Activated T-cell treated with anti-CD3 and anti-CD28 coated beads, Interleukin-2, amount 50 U/mL, for 4 hours (primary cell): ENCODE results near the gene SPDL1. TPM values are rescaled to one million over a fixed set of nuclear protein-coding genes. Genes with fewer than 3 reads are reported as not detected.

Experiments used
- ATAC-seq, 2 donors: fragments of 200-7000 bp; cut with Tn5 transposase; one replicate each; pipeline ENCODE4 v1.10.0; 2021
- DNase-seq: peaks from one replicate; pipeline ENCODE4 v3.0.0-alpha.2; 2020
- H3K27me3 Mint-ChIP-seq: one replicate; pipeline ENCODE4 v1.8.0; 2021; ENCODE audit warnings: low read depth, mixed read lengths
- H3K36me3 Mint-ChIP-seq: one replicate; pipeline ENCODE4 v1.8.0; 2022; ENCODE audit warnings: mixed read lengths; ENCODE audit not compliant: insufficient read depth
- H3K4me1 Mint-ChIP-seq: one replicate; pipeline ENCODE4 v1.8.0; 2021; ENCODE audit warnings: low read depth, mixed read lengths
- H3K4me3 Mint-ChIP-seq: one replicate; pipeline ENCODE4 v1.8.0; 2021; ENCODE audit warnings: mild to moderate bottlenecking, moderate library complexity, mixed read lengths
- H3K9me3 Mint-ChIP-seq: one replicate; pipeline ENCODE4 v1.8.0; 2021; ENCODE audit warnings: mixed read lengths
- total RNA-seq, 3 donors: library from RNA; stranded (reverse); gene quantifications; one replicate each; pipeline ENCODE4 v1.2.1, GENCODE V29; 2021

Gene SPDL1
- total RNA-seq, 3 donors from 2014 or later: 19.1 to 22.3 (median 21.3) TPM

DNA sequence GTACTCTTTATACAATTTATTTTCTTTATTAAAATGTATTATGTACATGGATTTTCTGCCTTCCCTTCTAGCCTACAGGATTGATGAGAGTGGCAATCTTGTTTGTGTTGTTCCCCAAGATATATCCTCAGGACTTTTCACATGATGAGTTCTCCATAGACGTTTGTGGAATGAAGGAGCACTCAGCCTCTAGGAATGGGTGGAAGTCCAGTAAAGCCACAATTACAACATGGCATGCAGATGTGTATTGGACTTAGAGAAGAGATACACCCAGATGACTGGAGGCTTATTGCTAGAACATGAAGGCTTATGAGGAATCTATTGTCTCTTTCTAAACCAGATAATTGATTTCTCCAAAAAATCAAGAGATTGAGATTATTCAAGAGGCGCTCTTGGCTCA lies 45.3 kb downstream of the SPDL1 start:
- H3K27me3 Mint-ChIP-seq: peaks cover 7% of the 10 kb centered on the region
- no peak for ATAC-seq
- H3K9me3 Mint-ChIP-seq: peaks cover 4% of the 10 kb centered on the region
- peaks cover 3% of the 10 kb centered on the region for H3K4me1 Mint-ChIP-seq
- no peak for DNase-seq
- H3K36me3 Mint-ChIP-seq: no peaks in the 10 kb centered on the region
- no peak overlapping the region for H3K4me3 Mint-ChIP-seq

DNA sequence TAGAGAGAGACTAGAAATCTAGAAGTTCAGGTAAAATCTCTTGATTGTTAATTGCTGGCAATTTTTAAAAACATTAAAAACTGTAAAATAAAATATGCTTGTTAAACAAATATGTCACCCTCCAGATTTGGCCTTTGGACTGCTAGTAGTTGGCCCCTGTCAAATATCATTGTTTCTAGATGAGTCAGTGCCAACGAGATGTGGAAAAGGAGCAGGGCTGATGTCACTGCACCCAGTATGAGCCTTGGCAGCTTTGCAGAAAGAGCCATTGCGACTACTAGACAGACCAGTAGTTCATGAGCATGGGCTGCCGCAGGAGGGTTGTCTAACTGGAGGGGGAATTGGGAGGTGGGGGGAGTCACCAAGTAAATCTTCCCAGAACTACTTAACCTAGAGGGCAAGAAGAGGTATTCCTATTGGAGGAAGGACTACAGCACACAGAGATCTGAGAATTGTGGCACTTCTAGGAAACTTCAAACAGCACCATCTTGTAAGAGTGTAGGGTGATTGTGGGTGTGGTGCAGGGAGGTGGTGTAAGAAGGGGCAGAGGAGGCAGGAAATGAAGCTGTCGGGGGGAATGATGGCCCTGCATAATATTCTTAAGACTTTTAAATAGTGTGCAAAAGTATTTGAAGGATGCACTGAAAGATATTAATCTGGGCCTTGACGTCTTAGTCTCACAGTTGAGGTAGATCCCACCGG lies 46.4 kb downstream of the SPDL1 start:
- no peak for DNase-seq
- no peak for ATAC-seq
- Mint-ChIP-seq H3K4me1 (no peaks in the 10 kb centered on the region), H3K9me3 (peaks cover 8% of the 10 kb centered on the region), H3K36me3 (no peaks in the 10 kb centered on the region), H3K4me3 (no peak overlapping the region), H3K27me3 (peaks cover 6% of the 10 kb centered on the region)

DNA sequence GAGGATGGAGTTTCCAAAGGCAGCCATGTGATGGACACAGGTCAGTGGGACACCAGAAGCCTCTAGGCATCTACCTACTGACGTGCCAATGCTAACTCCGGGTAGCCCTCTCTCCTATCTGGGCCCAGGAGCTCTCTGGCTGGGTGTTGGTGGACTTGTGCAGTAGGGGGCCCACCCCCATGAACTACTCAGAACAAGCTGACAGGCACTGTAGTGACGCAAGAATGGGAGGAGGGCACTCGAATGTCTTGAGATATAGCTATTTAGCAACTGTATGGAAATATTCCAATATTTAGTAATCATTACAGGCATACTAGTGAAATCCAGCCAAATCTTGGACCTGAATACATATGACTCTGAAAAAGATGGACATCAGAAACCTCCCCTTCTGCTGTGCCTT lies 47.8 kb downstream of the SPDL1 start:
- ATAC-seq (no peak), DNase-seq (no peak)
- Mint-ChIP-seq H3K36me3 (no peaks in the 10 kb centered on the region), H3K27me3 (peaks cover 4% of the 10 kb centered on the region), H3K4me1 (peaks cover 2% of the 10 kb centered on the region), H3K9me3 (peaks cover 5% of the 10 kb centered on the region), H3K4me3 (no peak overlapping the region)

DNA sequence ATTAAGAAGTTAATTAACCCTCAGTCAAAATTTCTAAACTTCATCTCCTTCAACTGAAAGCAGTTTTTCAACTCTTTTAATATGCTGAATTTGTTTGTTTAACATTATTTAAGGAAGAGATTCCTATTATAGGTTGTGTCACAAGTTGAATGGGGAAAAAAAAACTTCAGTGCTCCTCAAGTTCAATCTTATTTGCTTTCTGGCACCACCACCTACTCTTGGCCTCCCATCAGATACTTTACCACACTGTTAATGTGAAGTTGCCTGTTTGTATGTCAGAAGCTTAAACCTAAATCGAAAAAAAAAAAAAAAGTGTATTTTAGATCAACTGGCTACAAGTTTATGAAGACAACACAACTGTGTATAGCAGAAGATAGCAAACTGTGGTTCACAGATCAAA lies 49.4 kb downstream of the SPDL1 start:
- H3K4me1 Mint-ChIP-seq: peaks cover 9% of the 10 kb centered on the region
- H3K9me3 Mint-ChIP-seq: peaks cover 5% of the 10 kb centered on the region
- no peak for ATAC-seq

DNA sequence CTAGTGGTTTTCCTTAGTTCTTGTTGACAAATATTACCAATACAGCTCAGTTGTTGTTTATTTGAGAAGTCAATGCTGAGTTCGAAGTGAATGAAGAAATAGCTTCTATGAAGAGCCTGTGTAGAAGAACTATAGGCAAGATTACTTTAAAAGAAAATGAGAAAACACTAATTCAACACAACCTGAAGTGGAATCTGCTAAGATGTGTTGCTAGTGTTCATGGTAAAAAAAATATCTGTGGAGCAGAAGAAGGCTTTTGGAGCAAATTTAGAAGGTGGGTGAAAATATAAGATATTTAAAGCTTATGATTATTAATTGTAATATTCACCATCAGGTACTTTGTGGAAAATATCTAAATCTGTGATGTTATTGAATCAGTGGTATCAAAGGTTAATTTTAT lies 51.0 kb downstream of the SPDL1 start:
- Mint-ChIP-seq H3K27me3 (peaks cover 4% of the 10 kb centered on the region), H3K4me1 (peaks cover 25% of the 10 kb centered on the region), H3K4me3 (no peak overlapping the region), H3K36me3 (peaks cover 17% of the 10 kb centered on the region), H3K9me3 (peaks cover 5% of the 10 kb centered on the region)
- no peak for DNase-seq
- no peak for ATAC-seq

More for the DNA sequence above, 49.4 kb downstream of the SPDL1 start:
- Mint-ChIP-seq H3K27me3 (peaks cover 4% of the 10 kb centered on the region), H3K4me3 (no peak overlapping the region), H3K36me3 (peaks cover under 1% of the 10 kb centered on the region)
- DNase-seq: no peak

DNA sequence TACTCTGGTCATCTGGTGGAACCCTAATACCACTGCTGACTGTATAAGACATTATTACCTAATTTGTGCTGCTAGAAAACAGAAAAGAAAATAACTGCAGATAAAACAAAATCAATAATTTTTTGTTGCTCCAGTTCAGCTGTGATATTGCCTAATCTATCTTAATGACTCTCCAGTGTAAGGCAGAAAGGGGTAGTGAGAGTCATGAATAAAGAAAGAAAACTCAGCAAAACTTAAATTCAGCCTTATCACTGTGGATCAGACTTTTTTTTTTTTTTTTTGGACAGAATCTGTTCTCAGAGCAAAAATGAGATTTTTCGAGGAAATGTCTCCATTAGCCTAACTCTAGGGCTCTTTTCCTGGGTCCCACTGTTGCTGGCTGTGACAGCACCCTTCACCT lies 52.4 kb downstream of the SPDL1 start:
- Mint-ChIP-seq H3K4me3 (peak overlapping the region; percentile 95), H3K9me3 (peaks cover 5% of the 10 kb centered on the region), H3K27me3 (no peaks in the 10 kb centered on the region), H3K36me3 (peaks cover 22% of the 10 kb centered on the region), H3K4me1 (peaks cover 37% of the 10 kb centered on the region)
- DNase-seq (no peak), ATAC-seq (no peak)

DNA sequence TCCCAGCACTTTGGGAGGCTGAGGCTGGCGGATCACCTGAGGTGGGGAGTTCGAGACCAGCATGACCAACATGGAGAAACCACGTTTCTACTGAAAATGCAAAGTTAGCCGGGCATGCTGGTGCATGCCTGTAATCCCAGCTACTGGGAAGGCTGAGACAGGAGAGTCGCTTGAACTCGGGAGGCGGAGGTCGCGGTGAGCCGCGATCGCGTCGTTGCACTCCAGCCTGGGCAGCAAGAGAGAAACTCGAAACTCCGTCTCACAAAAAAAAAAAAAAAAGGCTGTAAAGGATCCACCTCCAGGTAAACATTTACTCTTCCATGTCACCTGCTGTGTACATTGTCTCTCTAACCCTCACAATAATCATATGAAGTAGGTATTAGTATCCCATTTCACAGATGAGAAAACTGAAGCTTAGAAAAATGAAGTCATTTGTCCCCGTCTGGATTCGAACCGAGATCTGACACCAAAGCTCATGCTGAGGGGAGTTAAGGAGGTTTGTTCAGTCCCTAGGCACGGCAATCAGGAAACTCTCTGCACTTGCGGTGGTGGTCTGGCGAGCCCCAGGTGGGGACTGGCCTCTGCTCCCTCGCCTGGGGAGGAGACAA lies 53.0 kb downstream of the SPDL1 start:
- Mint-ChIP-seq H3K9me3 (peaks cover 5% of the 10 kb centered on the region), H3K27me3 (no peaks in the 10 kb centered on the region), H3K36me3 (peaks cover 22% of the 10 kb centered on the region), H3K4me3 (peak overlapping the region; percentile 95), H3K4me1 (peaks cover 43% of the 10 kb centered on the region)
- no peak for DNase-seq
- no peak for ATAC-seq

DNA sequence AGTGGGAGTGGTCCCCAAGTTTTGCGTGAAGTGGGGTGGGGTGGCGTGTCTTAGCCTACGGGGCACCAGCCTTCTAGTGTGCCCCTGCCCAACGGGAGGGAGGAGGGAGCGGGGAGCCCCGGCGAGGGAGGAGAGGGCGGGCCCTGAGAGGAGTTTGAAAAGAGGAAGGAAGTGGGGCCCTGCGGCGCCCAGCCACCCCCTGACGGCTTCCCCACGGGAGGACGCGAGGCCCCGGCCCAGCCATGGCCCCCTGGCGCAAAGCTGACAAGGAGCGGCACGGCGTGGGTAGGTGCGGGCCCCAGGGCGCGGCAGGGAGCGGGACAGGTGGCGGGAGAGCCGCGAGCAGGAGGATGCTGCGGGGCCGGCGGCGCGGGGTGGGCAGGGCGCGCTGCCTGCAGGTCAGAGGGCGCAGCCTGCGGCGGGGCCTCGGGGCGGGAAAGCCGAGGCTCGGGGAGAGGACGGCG lies 53.5 kb downstream of the SPDL1 start, which contains the start of gene DOCK2:
TSS of gene DOCK2 (plus strand) at position 191 of the 464 bp plus-strand sequence. CDS start at position 243, 52 bp downstream.
- peaks cover 49% of the 10 kb centered on the region for H3K4me1 Mint-ChIP-seq
- ATAC-seq: peak; percentile 81 to 85
- peak; percentile 58 for DNase-seq

DNA sequence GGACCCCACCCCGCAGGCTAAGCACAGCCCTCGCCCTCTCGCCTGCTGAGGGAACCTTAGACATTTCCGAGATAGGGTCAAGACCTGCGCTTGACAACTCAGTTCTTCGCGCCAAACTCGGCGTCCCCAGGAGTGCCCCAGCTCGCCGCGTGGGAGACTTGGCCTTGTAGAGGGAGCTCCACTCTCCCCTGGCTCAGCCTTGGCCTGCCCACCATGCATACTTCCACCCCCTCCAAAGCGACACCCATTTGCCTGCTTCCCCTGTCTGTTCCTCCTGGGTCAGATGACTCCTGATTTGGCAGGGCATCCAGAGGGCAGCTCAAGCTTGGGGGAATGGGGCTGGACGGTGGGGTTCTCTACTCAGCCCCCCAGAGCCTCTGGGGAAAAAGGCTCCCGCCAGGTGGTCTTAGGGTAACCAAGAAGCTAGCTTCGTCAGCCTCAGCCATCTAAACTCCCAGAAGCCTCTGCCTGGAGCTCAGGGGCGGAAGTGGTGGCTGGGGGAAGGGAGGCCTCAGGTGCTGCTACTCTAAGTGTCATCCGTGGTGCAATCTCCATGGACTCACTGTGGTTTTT lies 54.1 kb downstream of the SPDL1 start:
- H3K4me1 Mint-ChIP-seq: peaks cover 52% of the 10 kb centered on the region
- H3K9me3 Mint-ChIP-seq: peaks cover 5% of the 10 kb centered on the region
- peak overlapping the region; percentile 95 for H3K4me3 Mint-ChIP-seq
- peak; percentile 82 to 83 for ATAC-seq
- peak; percentile 62 for DNase-seq
- peaks cover 23% of the 10 kb centered on the region for H3K36me3 Mint-ChIP-seq
- H3K27me3 Mint-ChIP-seq: no peaks in the 10 kb centered on the region

More for the DNA sequence above, 53.5 kb downstream of the SPDL1 start, which contains the start of gene DOCK2:
- H3K36me3 Mint-ChIP-seq: peaks cover 22% of the 10 kb centered on the region
- H3K27me3 Mint-ChIP-seq: no peaks in the 10 kb centered on the region
- H3K4me3 Mint-ChIP-seq: peak within 1 kb of the TSS; percentile 95
- H3K9me3 Mint-ChIP-seq: peaks cover 5% of the 10 kb centered on the region

DNA sequence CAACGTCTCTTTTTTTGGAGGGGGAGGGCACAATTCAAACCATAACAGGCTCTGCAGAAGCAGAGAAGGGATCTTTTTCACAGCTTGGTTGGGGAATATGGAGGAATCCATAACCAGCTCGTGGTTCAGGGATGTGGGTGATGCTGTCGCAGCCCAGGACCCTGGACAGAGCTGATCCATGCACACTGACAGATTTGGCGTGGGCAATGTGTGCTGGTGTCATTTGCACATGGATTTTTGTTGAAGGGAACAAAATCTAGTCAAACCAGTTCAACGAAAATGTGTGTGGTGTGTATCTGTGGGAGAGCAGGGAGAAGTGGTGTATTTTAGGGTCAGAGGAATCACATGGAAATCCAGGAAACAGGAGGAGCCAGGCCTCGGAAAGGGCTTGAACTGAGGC lies 57.7 kb downstream of the SPDL1 start:
- H3K27me3 Mint-ChIP-seq: no peaks in the 10 kb centered on the region
- no peaks in the 10 kb centered on the region for H3K9me3 Mint-ChIP-seq
- H3K36me3 Mint-ChIP-seq: peaks cover 35% of the 10 kb centered on the region

DNA sequence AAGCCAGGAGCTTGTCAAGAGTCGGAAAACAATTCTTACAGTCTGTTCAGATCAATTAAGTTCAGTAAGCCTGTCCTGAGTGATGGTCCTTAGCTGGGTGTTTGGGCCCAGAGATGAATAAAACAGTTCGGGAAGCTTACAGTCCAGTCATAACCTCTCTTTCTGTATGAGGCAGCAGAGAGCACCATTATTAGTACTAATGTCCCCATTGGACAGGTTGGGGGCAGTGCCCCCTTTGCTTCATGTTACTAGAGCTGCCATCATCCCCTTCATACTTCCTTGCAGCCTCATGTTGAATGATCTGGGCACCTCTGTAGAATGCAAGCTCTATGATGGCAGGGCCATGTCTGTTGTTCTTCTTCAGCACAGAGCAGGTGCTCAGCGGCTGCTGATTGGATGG lies 63.3 kb downstream of the SPDL1 start:
- no peak for DNase-seq
- H3K4me1 Mint-ChIP-seq: peaks cover 89% of the 10 kb centered on the region
- H3K9me3 Mint-ChIP-seq: no peaks in the 10 kb centered on the region
- no peak overlapping the region for H3K4me3 Mint-ChIP-seq
- H3K27me3 Mint-ChIP-seq: no peaks in the 10 kb centered on the region
- peaks cover 31% of the 10 kb centered on the region for H3K36me3 Mint-ChIP-seq
- ATAC-seq: no peak

More for the DNA sequence above, 57.7 kb downstream of the SPDL1 start:
- ATAC-seq (no peak), DNase-seq (no peak)
- no peak overlapping the region for H3K4me3 Mint-ChIP-seq
- peaks cover 79% of the 10 kb centered on the region for H3K4me1 Mint-ChIP-seq

DNA sequence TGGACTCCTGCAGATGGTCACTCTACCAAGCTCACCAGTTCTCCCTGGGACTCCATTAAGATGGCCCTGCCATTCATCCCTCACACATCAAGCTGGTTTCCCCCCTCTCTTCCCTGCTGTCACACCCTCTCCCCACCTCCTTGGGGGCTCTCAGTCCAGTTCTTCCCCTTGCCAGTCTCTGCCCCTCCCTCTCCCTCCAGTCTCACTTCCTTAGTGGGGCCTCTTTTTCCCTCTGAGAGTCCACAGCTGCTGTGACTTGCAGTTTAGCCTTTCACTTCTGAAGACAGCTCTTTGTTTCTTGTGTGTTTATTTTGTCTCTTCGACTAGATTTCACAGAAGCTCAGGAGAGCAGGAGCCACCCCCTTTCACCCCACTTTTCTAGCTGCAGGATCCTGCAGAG lies 64.0 kb downstream of the SPDL1 start:
- Mint-ChIP-seq H3K27me3 (no peaks in the 10 kb centered on the region), H3K9me3 (no peaks in the 10 kb centered on the region), H3K4me1 (peaks cover 91% of the 10 kb centered on the region), H3K36me3 (peaks cover 29% of the 10 kb centered on the region), H3K4me3 (no peak overlapping the region)
- no peak for DNase-seq
- ATAC-seq: no peak

DNA sequence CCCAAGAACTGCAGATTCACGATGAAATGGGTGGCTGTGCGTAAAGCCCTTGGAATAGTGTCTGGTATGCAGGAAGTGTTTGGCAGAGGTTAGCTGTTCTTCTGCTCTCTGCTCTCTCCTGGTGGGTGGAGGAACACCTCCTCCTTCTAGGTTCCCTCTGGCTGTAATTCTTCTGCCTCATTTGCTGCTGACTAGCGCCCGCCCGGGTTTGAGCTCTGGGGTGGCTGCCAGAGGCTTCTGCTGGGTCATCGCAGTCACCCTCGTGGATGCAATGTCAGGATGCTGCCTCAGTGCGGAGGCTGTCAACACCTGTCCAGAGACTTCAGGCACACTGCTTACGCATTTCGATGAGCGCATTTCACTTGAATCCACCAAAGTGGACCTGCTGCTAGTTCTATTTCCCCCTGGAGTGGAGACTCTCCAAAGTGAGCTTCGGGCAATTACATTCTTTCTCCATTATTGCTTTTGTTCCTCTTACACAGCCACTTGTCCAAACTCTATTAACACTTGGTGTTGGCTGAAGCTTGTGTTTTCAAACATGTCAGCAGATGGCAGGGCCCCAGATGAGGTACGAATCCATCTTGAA lies 65.2 kb downstream of the SPDL1 start:
- peaks cover 28% of the 10 kb centered on the region for H3K36me3 Mint-ChIP-seq
- no peak for ATAC-seq

DNA sequence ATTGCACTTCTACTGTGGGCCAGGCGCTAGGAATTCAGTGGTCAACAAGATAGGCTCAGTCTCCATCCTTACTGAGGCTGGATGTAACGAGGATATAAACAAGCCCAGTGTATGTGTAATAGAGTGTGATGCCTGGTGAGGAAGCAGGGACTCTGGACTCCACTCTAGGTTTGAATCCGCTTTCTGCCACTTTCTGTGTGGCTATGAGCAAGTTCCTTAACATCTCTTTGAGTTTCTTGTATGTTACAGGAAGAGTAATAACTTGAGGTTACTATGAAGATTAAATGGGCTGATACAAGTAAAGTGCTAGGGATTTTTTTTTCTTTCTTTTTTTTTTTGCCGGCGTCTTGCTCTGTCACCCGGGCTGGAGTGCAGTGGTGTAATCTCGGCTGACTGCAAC lies 65.9 kb downstream of the SPDL1 start:
- H3K27me3 Mint-ChIP-seq: no peaks in the 10 kb centered on the region
- peaks cover 29% of the 10 kb centered on the region for H3K36me3 Mint-ChIP-seq
- peaks cover 94% of the 10 kb centered on the region for H3K4me1 Mint-ChIP-seq
- no peaks in the 10 kb centered on the region for H3K9me3 Mint-ChIP-seq
- peak overlapping the region; percentile 29 for H3K4me3 Mint-ChIP-seq
- DNase-seq (no peak), ATAC-seq (peak; percentile 67 to 75)

More for the DNA sequence above, 65.2 kb downstream of the SPDL1 start:
- peaks cover 92% of the 10 kb centered on the region for H3K4me1 Mint-ChIP-seq
- no peaks in the 10 kb centered on the region for H3K9me3 Mint-ChIP-seq
- no peak overlapping the region for H3K4me3 Mint-ChIP-seq
- no peak for DNase-seq
- no peaks in the 10 kb centered on the region for H3K27me3 Mint-ChIP-seq
